NT2/D1 (cell line): Measurements from ENCODE around the gene PRSS27.

ENCODE experiments used
- DNase-seq: peaks from one replicate; pipeline ENCODE4 v3.0.0-alpha.2; 2011; ENCODE audit warnings: low read depth, low spot score
- H3K27me3 ChIP-seq: 2 replicates; pipeline ENCODE4 v1.6.0; 2011; ENCODE audit warnings: mild to moderate bottlenecking; ENCODE audit not compliant: insufficient read length, insufficient read depth
- H3K36me3 ChIP-seq: 2 replicates; pipeline ENCODE4 v1.6.1; 2011; ENCODE audit warnings: mild to moderate bottlenecking, low read length, mixed read lengths; ENCODE audit not compliant: insufficient read depth, insufficient read length
- H3K4me1 ChIP-seq: 2 replicates; pipeline ENCODE4 v1.5.1; 2011; ENCODE audit not compliant: insufficient read depth, insufficient read length
- H3K4me3 ChIP-seq: 2 replicates; pipeline ENCODE4 v1.5.1; 2011; ENCODE audit warnings: low read depth; ENCODE audit not compliant: insufficient read length
- H3K9ac ChIP-seq: 2 replicates; pipeline ENCODE4 v1.6.0; 2011; ENCODE audit warnings: low read depth; ENCODE audit not compliant: insufficient read length
- H3K9me3 ChIP-seq: 2 replicates; pipeline ENCODE4 v1.5.1; 2011; ENCODE audit warnings: mild to moderate bottlenecking, low read length; ENCODE audit not compliant: insufficient read depth
- SUZ12 ChIP-seq: IDR thresholded peaks from 2 replicates; pipeline ENCODE4 v1.6.1; 2011; ENCODE audit not compliant: insufficient read length, insufficient read depth; ENCODE audit errors: extremely low read depth
- YY1 ChIP-seq: IDR thresholded peaks from 2 replicates; pipeline ENCODE4 v1.6.1; 2011; ENCODE audit not compliant: insufficient read length, insufficient read depth
- ZNF274 ChIP-seq: IDR thresholded peaks from 2 replicates; pipeline ENCODE4 v1.6.1; 2011; ENCODE audit warnings: mild to moderate bottlenecking, low read depth, low read length

The PRSS27 gene

DNA sequence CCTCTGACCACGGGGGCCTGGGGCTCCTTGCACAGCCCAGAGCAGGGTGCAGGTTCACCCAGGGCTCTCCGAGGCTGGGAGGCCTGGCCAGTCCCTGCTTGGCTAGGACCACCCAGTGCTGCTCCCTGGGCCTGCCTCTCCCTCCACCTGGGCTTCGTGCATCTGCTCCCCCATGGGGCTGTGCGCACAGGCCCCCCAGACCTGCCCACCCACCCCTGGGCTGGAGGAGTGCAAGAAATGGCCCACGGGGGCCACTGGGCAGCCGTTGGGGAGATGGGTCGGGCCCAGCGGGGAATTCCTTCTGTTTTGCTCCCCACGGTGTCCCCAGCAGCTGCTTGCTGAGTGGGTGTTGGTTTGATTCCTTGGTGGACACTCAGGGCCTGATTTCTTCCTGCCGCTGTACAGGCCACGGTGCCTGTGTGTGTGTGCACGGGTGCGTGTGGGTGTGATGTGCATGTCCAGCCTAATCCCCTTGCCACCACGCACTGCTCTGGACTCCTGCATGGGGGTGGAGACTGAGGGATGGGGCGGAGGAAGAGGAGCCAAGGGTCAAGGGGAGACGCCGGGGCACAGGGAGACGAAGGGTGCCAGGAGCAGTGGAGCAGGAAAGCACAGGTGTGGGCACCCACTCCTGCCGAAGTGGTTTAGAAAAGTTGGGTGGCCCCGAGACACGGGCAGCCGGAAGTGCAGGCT is 8.5 kb downstream of the PRSS27 start:
- no peak overlapping the region for H3K4me3 ChIP-seq
- H3K4me1 ChIP-seq: peaks cover 2% of the 10 kb centered on the region
- TF ChIP-seq SUZ12 (no peak), ZNF274 (no peak), YY1 (no peak)
- H3K9me3 ChIP-seq: no peaks in the 10 kb centered on the region
- no peak overlapping the region for H3K9ac ChIP-seq
- H3K36me3 ChIP-seq: peaks cover 41% of the 10 kb centered on the region
- DNase-seq: no peak
- no peaks in the 10 kb centered on the region for H3K27me3 ChIP-seq

DNA sequence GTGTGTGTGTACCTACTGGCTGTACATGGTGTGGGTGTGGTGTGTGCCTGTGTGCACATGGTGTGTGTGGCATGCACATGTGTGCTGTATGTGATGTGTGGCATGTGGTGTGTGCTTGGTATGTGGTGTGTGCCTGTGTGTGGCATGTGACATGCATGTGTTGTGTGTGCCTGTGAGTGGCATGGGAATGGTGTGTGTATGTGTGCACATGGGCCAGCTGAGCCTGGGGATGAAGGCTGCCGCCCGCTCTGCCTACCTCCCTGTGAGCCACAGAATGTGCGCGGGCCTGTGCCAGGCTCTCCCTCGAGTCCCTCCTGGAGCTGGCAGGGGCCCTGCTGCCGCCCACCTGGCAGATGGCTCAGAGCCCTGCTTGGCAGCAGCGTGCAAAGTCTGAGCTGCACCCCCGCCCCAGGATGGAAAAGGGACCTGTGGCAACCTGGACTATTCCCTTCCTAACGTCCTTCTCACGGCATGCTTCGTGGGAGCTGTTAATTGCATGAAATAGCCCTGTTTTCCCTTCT is 9.3 kb downstream of the PRSS27 start:
- no peak for DNase-seq
- no peak overlapping the region for H3K4me3 ChIP-seq
- no peak for TF ChIP-seq YY1
- TF ChIP-seq ZNF274: no peak
- TF ChIP-seq SUZ12: no peak
- H3K4me1 ChIP-seq: peaks cover 2% of the 10 kb centered on the region
- H3K36me3 ChIP-seq: peaks cover 49% of the 10 kb centered on the region
- H3K27me3 ChIP-seq: no peaks in the 10 kb centered on the region
- H3K9me3 ChIP-seq: no peaks in the 10 kb centered on the region
- H3K9ac ChIP-seq: no peak overlapping the region

DNA sequence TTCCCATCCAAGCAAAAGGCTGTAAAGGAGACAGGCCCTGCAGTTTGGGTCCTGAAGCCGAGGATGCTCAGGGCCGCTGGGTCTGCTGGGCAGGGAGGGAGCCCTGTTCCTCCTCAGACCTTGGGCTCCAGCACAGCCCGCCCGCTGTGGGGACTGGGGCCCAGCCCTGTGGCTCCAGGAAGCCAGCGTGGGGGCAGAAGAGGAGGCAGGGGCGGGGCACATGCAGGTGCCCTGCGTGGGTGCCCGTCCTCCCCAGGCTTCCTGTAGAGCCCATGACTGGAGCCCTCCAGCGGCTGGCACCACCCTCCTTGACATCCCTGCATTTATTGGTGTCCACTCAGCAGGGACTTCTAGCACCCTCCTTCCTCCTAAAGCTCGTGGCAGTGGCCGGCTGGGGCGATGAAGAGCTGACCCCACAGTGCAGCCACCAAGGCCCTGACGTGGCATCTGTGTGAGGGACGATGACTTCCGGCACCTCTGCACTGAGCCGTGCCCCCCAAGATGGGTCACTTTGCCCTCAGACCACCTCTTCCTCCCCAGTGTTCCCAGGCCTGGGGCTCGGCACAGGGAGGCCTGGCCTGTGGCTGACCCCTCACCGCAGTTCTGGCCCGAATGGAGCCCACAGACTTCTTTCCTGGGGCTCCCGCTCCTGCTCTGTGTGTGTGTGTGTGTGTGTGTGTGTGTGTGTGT is 9.9 kb downstream of the PRSS27 start:
- TF ChIP-seq ZNF274 (no peak), YY1 (no peak)
- Histone ChIP-seq H3K9me3 (no peaks in the 10 kb centered on the region), H3K4me1 (peaks cover 2% of the 10 kb centered on the region)

DNA sequence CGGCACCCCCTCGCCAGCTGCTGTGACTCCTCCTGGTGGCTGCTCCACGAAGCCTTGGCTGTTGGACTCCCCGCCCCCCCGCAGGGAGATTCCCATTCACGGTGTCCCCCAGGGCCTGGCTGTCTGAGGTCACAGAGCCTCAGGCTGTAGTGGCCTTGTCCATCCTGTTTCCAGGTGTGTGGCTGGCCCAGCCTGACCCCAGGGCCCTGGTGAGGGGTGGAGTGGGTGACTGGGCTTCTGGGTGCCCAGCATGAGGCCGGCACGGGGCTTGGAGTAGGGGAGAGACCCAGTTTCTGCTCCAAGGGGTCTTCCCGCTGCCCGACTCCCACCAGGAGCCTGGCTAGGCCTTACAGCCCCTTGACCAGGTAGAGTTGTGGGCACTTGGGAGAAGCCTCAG is 10.4 kb downstream of the PRSS27 start:
- Histone ChIP-seq H3K4me1 (peaks cover 2% of the 10 kb centered on the region), H3K9ac (no peak overlapping the region), H3K4me3 (no peak overlapping the region), H3K9me3 (no peaks in the 10 kb centered on the region), H3K36me3 (peaks cover 60% of the 10 kb centered on the region), H3K27me3 (no peaks in the 10 kb centered on the region)
- DNase-seq: no peak
- TF ChIP-seq ZNF274 (no peak), YY1 (no peak), SUZ12 (no peak)

More for the DNA sequence above, 9.9 kb downstream of the PRSS27 start:
- H3K4me3 ChIP-seq: no peak overlapping the region
- no peak overlapping the region for H3K9ac ChIP-seq
- H3K27me3 ChIP-seq: no peaks in the 10 kb centered on the region
- no peak for DNase-seq
- H3K36me3 ChIP-seq: peaks cover 55% of the 10 kb centered on the region

DNA sequence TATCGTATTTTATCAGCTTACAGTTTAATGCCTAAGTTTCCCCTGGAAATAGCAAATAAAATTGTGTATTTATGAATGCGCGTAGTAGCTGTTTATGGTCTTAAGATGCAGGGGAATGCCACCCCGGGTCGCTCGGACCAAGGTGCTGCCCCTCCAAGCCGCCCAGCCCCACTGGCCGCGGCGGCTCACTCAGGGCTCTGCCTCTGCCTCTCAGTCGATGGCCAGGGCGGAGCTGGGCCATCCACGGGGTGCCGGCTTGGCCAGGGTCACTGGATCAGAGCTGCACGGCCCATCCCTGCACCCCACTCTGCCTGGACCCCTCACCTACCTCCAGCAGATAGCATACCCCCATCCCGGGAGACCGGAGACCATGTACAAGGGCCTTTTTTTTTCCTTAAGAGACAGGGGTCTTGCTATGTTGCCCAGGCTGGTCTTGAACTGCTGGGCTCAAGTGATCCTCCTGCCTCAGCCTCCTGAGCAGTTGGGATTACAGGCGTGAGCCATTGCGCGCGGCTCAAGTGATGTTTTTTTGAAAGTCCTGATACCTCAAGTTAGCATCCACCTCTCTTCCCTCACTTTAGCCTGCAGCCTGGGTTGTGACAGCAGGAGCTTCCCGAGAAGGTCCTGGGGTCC is 11.0 kb downstream of the PRSS27 start:
- H3K4me1 ChIP-seq: peaks cover 2% of the 10 kb centered on the region
- TF ChIP-seq YY1: no peak
- TF ChIP-seq SUZ12: no peak
- no peak overlapping the region for H3K4me3 ChIP-seq
- H3K36me3 ChIP-seq: peaks cover 66% of the 10 kb centered on the region
- no peaks in the 10 kb centered on the region for H3K9me3 ChIP-seq
- DNase-seq: no peak
- H3K9ac ChIP-seq: no peak overlapping the region
- no peaks in the 10 kb centered on the region for H3K27me3 ChIP-seq

DNA sequence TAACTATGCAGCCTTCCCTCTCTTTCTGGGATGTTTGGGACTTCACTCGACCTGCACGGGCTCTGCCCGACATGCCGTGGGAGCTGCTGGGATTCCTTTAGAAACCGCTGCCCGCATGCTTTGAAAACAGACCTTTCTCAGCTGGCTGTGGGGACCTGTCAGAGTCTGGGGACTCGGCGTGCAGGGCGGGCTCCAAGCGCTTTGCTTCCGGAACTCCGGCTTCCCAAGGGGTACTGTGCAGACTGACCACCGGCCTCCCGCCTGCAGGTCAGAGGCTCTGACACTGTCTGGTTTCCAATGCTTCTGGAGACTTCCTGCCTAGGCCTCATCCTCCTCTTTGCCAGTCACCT is 11.8 kb downstream of the PRSS27 start:
- peaks cover 2% of the 10 kb centered on the region for H3K4me1 ChIP-seq
- peaks cover 74% of the 10 kb centered on the region for H3K36me3 ChIP-seq
- H3K9me3 ChIP-seq: no peaks in the 10 kb centered on the region
- H3K9ac ChIP-seq: no peak overlapping the region
- DNase-seq: no peak
- H3K27me3 ChIP-seq: no peaks in the 10 kb centered on the region
- H3K4me3 ChIP-seq: no peak overlapping the region
- TF ChIP-seq SUZ12 (no peak), ZNF274 (no peak), YY1 (no peak)

DNA sequence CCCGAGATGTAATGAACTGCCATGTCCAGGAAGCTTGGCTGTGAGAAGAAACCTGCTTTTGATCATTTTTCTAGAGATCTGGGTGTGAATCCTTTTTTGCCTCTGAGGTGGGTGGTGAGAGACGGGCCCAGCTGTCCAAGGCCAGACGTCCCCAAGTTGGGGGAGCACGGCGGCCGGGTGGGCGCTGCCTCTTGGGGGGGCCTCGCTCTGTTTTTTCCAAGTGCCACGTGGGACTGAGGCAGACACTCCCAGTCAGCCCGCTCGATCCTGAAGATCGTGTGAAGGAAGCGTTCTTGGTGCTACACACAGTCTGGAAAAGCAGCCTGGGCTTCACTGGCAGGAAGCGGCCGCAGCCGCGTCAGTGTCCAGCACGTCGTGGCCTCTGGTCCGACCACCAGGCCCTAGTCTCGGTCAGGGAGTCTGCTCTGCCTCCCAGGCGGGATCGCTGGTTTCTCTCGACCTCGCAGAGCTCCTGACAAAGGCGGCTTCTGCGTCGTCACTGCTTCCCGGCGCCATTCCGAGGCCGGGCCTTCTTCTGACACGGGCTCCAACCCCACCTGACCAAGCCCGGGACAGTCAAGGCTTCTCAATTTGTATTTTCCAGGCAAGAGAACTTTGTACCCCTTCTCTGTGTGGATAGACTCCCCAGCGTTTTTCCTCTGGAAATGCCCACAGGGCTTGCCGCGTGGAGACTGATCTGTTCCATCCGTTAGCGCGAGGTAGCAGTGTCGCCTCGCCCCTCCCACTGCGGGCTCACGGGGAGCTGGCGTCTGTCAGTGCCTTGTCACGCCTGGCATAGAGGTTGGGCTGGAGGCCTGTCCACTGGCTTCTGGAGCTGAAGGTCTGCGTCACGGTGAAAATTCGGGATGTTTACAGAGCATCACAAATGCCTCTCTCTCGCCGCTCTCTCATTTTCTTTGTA is 12.4 kb downstream of the PRSS27 start:
- peaks cover 2% of the 10 kb centered on the region for H3K4me1 ChIP-seq
- TF ChIP-seq SUZ12 (no peak), ZNF274 (no peak), YY1 (no peak)

More for the DNA sequence above, 12.4 kb downstream of the PRSS27 start:
- Histone ChIP-seq H3K36me3 (peaks cover 80% of the 10 kb centered on the region), H3K4me3 (no peak overlapping the region), H3K9me3 (no peaks in the 10 kb centered on the region), H3K9ac (no peak overlapping the region), H3K27me3 (no peaks in the 10 kb centered on the region)
- DNase-seq: no peak
